ENCODE results near the gene UPK1A. TPM values are rescaled to one million over a fixed set of nuclear protein-coding genes. Genes with fewer than 3 reads are reported as not detected.

Gene UPK1A
- total and polyA plus RNA-seq, 2 experiments from 2014 or later = 7.8 to 19.6 TPM

DNA sequence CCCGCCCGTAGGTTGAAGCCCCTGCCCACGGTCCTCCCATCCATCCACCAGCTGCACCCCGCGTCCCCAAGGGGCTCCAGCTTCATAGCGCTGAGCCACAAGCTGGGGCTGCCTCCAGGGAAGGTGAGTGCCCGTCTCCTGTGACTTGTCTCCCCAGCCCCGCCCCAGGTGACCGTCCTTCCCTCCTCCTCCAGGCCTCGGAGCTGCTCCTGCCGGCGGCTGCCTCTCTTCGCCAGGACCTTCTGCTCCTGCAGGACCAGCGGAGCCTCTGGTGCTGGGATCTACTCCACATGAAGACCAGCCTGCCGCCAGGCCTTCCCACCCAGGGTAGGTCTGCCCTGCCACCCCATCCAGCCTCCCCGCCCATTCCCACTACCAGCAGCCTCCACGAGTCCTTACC, 46.3 kb upstream of the UPK1A start:
- H3K27me3 ChIP-seq = no peaks in the 10 kb centered on the region
- H3K79me2 ChIP-seq = no peaks in the 10 kb centered on the region
- no peak overlapping the region for H3K4me3 ChIP-seq
- no peak overlapping the region for H3K27ac ChIP-seq
- H3K9me3 ChIP-seq (ENCODE audit: low read depth) = no peaks in the 10 kb centered on the region
- no peak for DNase-seq (ENCODE audit: low spot score)
- TF ChIP-seq EZH2 (IDR thresholded peaks at IDR 0.05; ENCODE audit: borderline replicate concordance) (no peak), EZH2phosphoT487 (IDR thresholded peaks at IDR 0.05; ENCODE audit: low read depth, severe bottlenecking, unreplicated experiment) (no peak)
- TF ChIP-seq, protein P1, sequence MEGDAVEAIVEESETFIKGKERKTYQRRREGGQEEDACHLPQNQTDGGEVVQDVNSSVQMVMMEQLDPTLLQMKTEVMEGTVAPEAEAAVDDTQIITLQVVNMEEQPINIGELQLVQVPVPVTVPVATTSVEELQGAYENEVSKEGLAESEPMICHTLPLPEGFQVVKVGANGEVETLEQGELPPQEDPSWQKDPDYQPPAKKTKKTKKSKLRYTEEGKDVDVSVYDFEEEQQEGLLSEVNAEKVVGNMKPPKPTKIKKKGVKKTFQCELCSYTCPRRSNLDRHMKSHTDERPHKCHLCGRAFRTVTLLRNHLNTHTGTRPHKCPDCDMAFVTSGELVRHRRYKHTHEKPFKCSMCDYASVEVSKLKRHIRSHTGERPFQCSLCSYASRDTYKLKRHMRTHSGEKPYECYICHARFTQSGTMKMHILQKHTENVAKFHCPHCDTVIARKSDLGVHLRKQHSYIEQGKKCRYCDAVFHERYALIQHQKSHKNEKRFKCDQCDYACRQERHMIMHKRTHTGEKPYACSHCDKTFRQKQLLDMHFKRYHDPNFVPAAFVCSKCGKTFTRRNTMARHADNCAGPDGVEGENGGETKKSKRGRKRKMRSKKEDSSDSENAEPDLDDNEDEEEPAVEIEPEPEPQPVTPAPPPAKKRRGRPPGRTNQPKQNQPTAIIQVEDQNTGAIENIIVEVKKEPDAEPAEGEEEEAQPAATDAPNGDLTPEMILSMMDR (IDR thresholded peaks at IDR 0.05; ENCODE audit: poor library complexity) = no peak
- no peak overlapping the region for H3K4me2 ChIP-seq
- H3K36me3 ChIP-seq (replicated peaks; ENCODE audit: insufficient read depth, low read depth) = no peaks in the 10 kb centered on the region
- H3K4me1 ChIP-seq (ENCODE audit: insufficient read depth) = no peaks in the 10 kb centered on the region
- H3K9me2 ChIP-seq (replicated peaks; ENCODE audit: insufficient read depth) = no peaks in the 10 kb centered on the region
- WGBS (ENCODE audit: low lambda C conversion rate, missing lambda C conversion rate) = 96% methylated on average over 11 of the region's 17 CpGs
- no peaks in the 10 kb centered on the region for H4K20me1 ChIP-seq (ENCODE audit: insufficient read depth, poor library complexity, severe bottlenecking)
- no peak overlapping the region for H2AFZ ChIP-seq

DNA sequence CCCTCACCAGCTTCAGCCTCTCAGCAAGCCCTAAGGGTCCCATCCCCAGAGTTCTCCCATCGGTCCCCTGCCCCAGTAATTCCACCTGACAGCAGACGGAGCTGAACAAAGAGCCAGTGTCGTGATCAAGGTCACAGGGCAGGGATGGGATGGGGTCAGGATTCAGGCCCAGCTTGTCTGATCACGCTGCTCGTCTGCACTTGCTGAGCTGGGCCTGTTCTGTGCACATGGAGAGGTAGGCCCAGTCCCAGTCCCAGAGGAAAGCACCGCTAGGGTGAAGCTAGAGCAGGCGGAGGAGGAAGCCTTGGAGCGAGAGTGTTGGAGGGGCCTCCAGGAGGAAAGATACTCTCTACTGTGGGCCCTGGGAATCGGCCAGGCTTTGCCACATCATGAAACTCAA, 44.6 kb upstream of the UPK1A start:
- Histone ChIP-seq H3K27ac (no peak overlapping the region), H3K4me2 (no peak overlapping the region), H3K9me2 (replicated peaks; ENCODE audit: insufficient read depth) (no peaks in the 10 kb centered on the region), H3K4me3 (no peak overlapping the region), H3K9me3 (ENCODE audit: low read depth) (no peaks in the 10 kb centered on the region), H3K4me1 (ENCODE audit: insufficient read depth) (no peaks in the 10 kb centered on the region), H2AFZ (no peak overlapping the region), H3K79me2 (no peaks in the 10 kb centered on the region), H4K20me1 (ENCODE audit: insufficient read depth, poor library complexity, severe bottlenecking) (no peaks in the 10 kb centered on the region), H3K36me3 (replicated peaks; ENCODE audit: insufficient read depth, low read depth) (no peaks in the 10 kb centered on the region), H3K27me3 (no peaks in the 10 kb centered on the region)
- TF ChIP-seq EZH2phosphoT487 (IDR thresholded peaks at IDR 0.05; ENCODE audit: low read depth, severe bottlenecking, unreplicated experiment) (no peak), EZH2 (IDR thresholded peaks at IDR 0.05; ENCODE audit: borderline replicate concordance) (no peak)
- TF ChIP-seq, protein P1 (IDR thresholded peaks at IDR 0.05; ENCODE audit: poor library complexity) = no peak
- DNase-seq (ENCODE audit: low spot score) = no peak
- WGBS (ENCODE audit: low lambda C conversion rate, missing lambda C conversion rate) = 96% methylated on average over 9 of the region's 9 CpGs

DNA sequence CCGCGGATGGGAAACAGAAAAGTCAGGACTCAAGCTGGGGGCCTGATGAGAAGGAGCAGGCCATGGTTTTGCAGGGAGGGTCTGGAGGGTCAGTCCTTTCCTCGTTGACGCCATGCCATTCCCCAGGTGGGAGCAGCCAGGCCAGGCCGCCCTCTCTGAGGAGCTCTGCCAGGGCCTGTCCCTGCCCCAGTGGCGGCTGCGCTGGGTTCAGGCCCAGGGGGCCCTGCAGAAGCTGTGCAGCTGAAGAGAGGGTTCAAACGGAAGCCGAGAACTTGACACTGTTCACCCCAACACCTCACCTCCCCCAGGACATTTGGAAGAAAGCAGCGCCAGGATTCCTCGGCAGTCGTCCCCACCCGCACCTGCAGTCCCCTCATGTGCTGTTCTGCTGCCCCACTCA, 43.6 kb upstream of the UPK1A start:
- Histone ChIP-seq H3K36me3 (replicated peaks; ENCODE audit: insufficient read depth, low read depth) (no peaks in the 10 kb centered on the region), H3K4me2 (no peak overlapping the region), H3K4me1 (ENCODE audit: insufficient read depth) (no peaks in the 10 kb centered on the region), H3K9me2 (replicated peaks; ENCODE audit: insufficient read depth) (no peaks in the 10 kb centered on the region), H4K20me1 (ENCODE audit: insufficient read depth, poor library complexity, severe bottlenecking) (no peaks in the 10 kb centered on the region), H2AFZ (no peak overlapping the region), H3K27ac (no peak overlapping the region), H3K9me3 (ENCODE audit: low read depth) (no peaks in the 10 kb centered on the region), H3K4me3 (no peak overlapping the region), H3K79me2 (no peaks in the 10 kb centered on the region), H3K27me3 (no peaks in the 10 kb centered on the region)
- TF ChIP-seq, protein P1 (IDR thresholded peaks at IDR 0.05; ENCODE audit: poor library complexity) = no peak
- TF ChIP-seq EZH2 (IDR thresholded peaks at IDR 0.05; ENCODE audit: borderline replicate concordance) (no peak), EZH2phosphoT487 (IDR thresholded peaks at IDR 0.05; ENCODE audit: low read depth, severe bottlenecking, unreplicated experiment) (no peak)
- 93% methylated on average over 12 of the region's 13 CpGs for WGBS (ENCODE audit: low lambda C conversion rate, missing lambda C conversion rate)
- no peak for DNase-seq (ENCODE audit: low spot score)

Measured in hepatocyte (in vitro differentiated cells).